ENCODE data around the gene SLC39A6.

DNA sequence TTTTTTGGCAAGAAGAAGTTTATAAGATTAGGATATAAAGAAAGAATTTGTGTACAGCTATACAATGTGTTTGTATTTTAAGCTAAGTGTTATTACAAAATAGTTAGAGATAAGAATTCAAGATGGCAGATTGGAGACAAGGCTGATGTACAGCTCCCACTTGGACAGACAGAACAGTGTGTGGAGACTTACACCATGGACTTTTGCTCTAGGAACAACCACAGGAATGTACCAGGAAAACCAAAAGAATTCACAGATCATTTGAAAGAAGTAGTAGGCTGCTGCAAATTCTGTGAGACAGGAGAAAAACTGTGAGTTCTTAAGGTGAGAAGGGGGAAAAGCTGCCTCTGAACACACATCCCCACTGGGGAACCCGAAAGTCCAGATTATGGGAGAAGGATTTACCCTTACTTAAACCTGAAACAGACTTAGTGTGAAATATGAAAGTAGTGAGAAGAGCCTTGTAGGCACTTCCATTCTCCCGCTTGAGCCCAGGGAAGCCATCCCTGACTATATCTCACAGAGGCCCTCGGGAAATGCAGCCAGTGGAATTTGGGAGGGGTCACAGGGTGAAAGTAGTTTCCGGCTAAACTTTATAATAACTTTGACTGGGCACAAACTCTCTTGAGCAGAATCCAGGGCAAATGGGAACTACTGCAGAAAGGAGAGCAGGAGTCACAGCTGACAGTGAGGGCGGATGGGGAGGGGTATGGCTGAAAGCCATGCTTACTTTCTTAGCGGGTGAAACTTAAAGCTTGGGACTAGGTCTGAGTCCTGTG lies 50.2 kb downstream of the SLC39A6 start:
- no peak for TF ChIP-seq CSDC2 (CRISPR knock-in tag; IDR thresholded peaks at IDR 0.05)
- no peak for TF ChIP-seq ZFP30 (CRISPR knock-in tag; IDR thresholded peaks at IDR 0.05)
- TF ChIP-seq ZNF8 (CRISPR knock-in tag; IDR thresholded peaks at IDR 0.05) = no peak
- TF ChIP-seq RARB (CRISPR knock-in tag; IDR thresholded peaks at IDR 0.05) = no peak
- TF ChIP-seq ZNF565 (CRISPR knock-in tag; conservative IDR thresholded peaks at IDR 0.05; ENCODE audit: low read depth) = no peak
- TF ChIP-seq TOX (CRISPR knock-in tag; IDR thresholded peaks at IDR 0.05; ENCODE audit: borderline replicate concordance) = no peak
- no peak for TF ChIP-seq ARNTL (CRISPR knock-in tag; IDR thresholded peaks at IDR 0.05; ENCODE audit: borderline replicate concordance, low read depth)
- TF ChIP-seq BACH2 (CRISPR knock-in tag; IDR thresholded peaks at IDR 0.05; ENCODE audit: borderline replicate concordance) = no peak
- no peak for TF ChIP-seq GLIS3 (CRISPR knock-in tag; IDR thresholded peaks at IDR 0.05)
- no peak for TF ChIP-seq ZC3H10 (CRISPR knock-in tag; IDR thresholded peaks at IDR 0.05)
- TF ChIP-seq, protein P1, sequence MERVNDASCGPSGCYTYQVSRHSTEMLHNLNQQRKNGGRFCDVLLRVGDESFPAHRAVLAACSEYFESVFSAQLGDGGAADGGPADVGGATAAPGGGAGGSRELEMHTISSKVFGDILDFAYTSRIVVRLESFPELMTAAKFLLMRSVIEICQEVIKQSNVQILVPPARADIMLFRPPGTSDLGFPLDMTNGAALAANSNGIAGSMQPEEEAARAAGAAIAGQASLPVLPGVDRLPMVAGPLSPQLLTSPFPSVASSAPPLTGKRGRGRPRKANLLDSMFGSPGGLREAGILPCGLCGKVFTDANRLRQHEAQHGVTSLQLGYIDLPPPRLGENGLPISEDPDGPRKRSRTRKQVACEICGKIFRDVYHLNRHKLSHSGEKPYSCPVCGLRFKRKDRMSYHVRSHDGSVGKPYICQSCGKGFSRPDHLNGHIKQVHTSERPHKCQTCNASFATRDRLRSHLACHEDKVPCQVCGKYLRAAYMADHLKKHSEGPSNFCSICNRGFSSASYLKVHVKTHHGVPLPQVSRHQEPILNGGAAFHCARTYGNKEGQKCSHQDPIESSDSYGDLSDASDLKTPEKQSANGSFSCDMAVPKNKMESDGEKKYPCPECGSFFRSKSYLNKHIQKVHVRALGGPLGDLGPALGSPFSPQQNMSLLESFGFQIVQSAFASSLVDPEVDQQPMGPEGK (CRISPR knock-in tag; IDR thresholded peaks at IDR 0.05; ENCODE audit: borderline replicate concordance) = no peak
- TF ChIP-seq, protein P2, sequence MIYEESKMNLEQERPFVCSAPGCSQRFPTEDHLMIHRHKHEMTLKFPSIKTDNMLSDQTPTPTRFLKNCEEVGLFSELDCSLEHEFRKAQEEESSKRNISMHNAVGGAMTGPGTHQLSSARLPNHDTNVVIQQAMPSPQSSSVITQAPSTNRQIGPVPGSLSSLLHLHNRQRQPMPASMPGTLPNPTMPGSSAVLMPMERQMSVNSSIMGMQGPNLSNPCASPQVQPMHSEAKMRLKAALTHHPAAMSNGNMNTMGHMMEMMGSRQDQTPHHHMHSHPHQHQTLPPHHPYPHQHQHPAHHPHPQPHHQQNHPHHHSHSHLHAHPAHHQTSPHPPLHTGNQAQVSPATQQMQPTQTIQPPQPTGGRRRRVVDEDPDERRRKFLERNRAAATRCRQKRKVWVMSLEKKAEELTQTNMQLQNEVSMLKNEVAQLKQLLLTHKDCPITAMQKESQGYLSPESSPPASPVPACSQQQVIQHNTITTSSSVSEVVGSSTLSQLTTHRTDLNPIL (CRISPR knock-in tag; IDR thresholded peaks at IDR 0.05; ENCODE audit: low read depth) = no peak
